Measurements from ENCODE around the gene CNKSR3.

CNKSR3 gene

GRCh38 chr6:154500769-154501577, 9.5 kb downstream of the CNKSR3 start:
- no peak for DNase-seq

- no peak for DNase-seq
These were observed 10.5 kb downstream of the CNKSR3 start for GRCh38 chr6:154499855-154500589.

- no peak for DNase-seq
These were observed 12.0 kb downstream of the CNKSR3 start for GRCh38 chr6:154498340-154498934.

GRCh38 chr6:154496793-154497517, 13.5 kb downstream of the CNKSR3 start:
- no peak for DNase-seq

GRCh38 chr6:154496186-154496585, 14.3 kb downstream of the CNKSR3 start:
- no peak for DNase-seq

- DNase-seq: no peak
These were observed 15.7 kb downstream of the CNKSR3 start for GRCh38 chr6:154494592-154495311.

- DNase-seq: no peak
These were observed 18.7 kb downstream of the CNKSR3 start for GRCh38 chr6:154491567-154492470.

- no peak for DNase-seq
These were observed 20.7 kb downstream of the CNKSR3 start for GRCh38 chr6:154489822-154490221.

- DNase-seq: no peak
These were observed 21.6 kb downstream of the CNKSR3 start for GRCh38 chr6:154488802-154489437.

- DNase-seq: no peak
These were observed 22.3 kb downstream of the CNKSR3 start for GRCh38 chr6:154488248-154488593.

- DNase-seq: no peak
These were observed 22.9 kb downstream of the CNKSR3 start for GRCh38 chr6:154487367-154488247.

GRCh38 chr6:154485815-154486214, 24.7 kb downstream of the CNKSR3 start:
- DNase-seq: no peak

- no peak for DNase-seq
These were observed 25.5 kb downstream of the CNKSR3 start for GRCh38 chr6:154484942-154485341.

- DNase-seq: no peak
These were observed 27.6 kb downstream of the CNKSR3 start for GRCh38 chr6:154482858-154483257.

- no peak for DNase-seq
These were observed 28.9 kb downstream of the CNKSR3 start for GRCh38 chr6:154481521-154482013.

GRCh38 chr6:154479771-154480639, 30.5 kb downstream of the CNKSR3 start:
- no peak for DNase-seq

GRCh38 chr6:154479351-154479769, 31.1 kb downstream of the CNKSR3 start:
- DNase-seq: no peak

- DNase-seq: no peak
These were observed 31.8 kb downstream of the CNKSR3 start for GRCh38 chr6:154478701-154479060.
